ENCODE data around the gene CRP. TPM values are rescaled to one million over a fixed set of nuclear protein-coding genes. Genes with fewer than 3 reads are reported as not detected.
A peak's percentile ranks its signal among the peaks of the same experiment; 100 is the strongest.

The CRP gene
- total RNA-seq (2014; rRNA removed), result not detected in 2 replicates
- Bru-seq, nascent RNA, result percentile 16 among the genes with signal in this experiment
- not detected for BruChase-seq, experiment 1, labeled RNA remaining after a 6-hour chase
- BruChase-seq, experiment 2, labeled RNA remaining after a 2-hour chase, result not detected
- long read RNA-seq, result 0 reads

GRCh38 chr1:159714529-159714928, at the start of gene CRP:
TSS of gene CRP (minus strand) at chr1:159714589. CDS start at chr1:159714485, 104 bp downstream.
- no peak within 1 kb of the TSS for H2AFZ ChIP-seq (ENCODE audit: low read length)
- no peak within 1 kb of the TSS for H3K9ac ChIP-seq (ENCODE audit: low read length)
- H3K4me3 ChIP-seq (ENCODE audit: low read length), result no peak within 1 kb of the TSS
- TF ChIP-seq CTCF (conservative IDR thresholded peaks at IDR 0.05; ENCODE audit: low read depth, low read length) (no peak), EZH2 (IDR thresholded peaks at IDR 0.05; ENCODE audit: low read length, unreplicated experiment) (no peak), EZH2phosphoT487 (IDR thresholded peaks at IDR 0.05; ENCODE audit: borderline replicate concordance, low read length) (no peak)
- H3K4me1 ChIP-seq (ENCODE audit: insufficient read depth, low read length), result no peaks in the 10 kb centered on the region
- intact Hi-C loops (cut with micrococcal nuclease), result no loop called here
- H4K20me1 ChIP-seq (ENCODE audit: low read length), result no peaks in the 10 kb centered on the region
- H3F3A ChIP-seq (ENCODE audit: low read length, unreplicated experiment), result no peaks in the 10 kb centered on the region
- no peak within 1 kb of the TSS for H3K4me2 ChIP-seq (ENCODE audit: low read length)
- H3K27ac ChIP-seq (ENCODE audit: low read length), result no peak within 1 kb of the TSS
- CTCF ChIA-PET, result no interaction called here
- H3K27me3 ChIP-seq (ENCODE audit: low read length), result peaks cover 31% of the 10 kb centered on the region
- ATAC-seq (no peak), DNase-seq (no peak)
- no TSS peak for BruUV-seq (replicated peaks)
- H3K9me2 ChIP-seq (replicated peaks; ENCODE audit: low read length), result no peaks in the 10 kb centered on the region
- H3K79me2 ChIP-seq (ENCODE audit: low read length), result no peaks in the 10 kb centered on the region
- no peaks in the 10 kb centered on the region for H3K9me3 ChIP-seq (ENCODE audit: low read length)
- H3K36me3 ChIP-seq (ENCODE audit: low read depth, low read length), result no peaks in the 10 kb centered on the region
- POLR2A ChIA-PET (ENCODE audit: unreplicated experiment), result no interaction called here

- no peaks in the 10 kb centered on the region for H3K79me2 ChIP-seq (ENCODE audit: low read length)
- no peaks in the 10 kb centered on the region for H3K9me3 ChIP-seq (ENCODE audit: low read length)
- DNase-seq, result no peak
- 0 out of 2 replicates have a peak, but pooled peaks cover 3% of the 10 kb centered on the region for H4K20me1 ChIP-seq (ENCODE audit: low read length)
- TF ChIP-seq CTCF (conservative IDR thresholded peaks at IDR 0.05; ENCODE audit: low read depth, low read length) (no peak), EZH2phosphoT487 (IDR thresholded peaks at IDR 0.05; ENCODE audit: borderline replicate concordance, low read length) (no peak), EZH2 (IDR thresholded peaks at IDR 0.05; ENCODE audit: low read length, unreplicated experiment) (no peak)
- no peaks in the 10 kb centered on the region for H3K9me2 ChIP-seq (replicated peaks; ENCODE audit: low read length)
- ChIA-PET CTCF (no interaction called here), POLR2A (ENCODE audit: unreplicated experiment) (no interaction called here)
- BruUV-seq (replicated peaks), result no TSS peak
- no peaks in the 10 kb centered on the region for H3K36me3 ChIP-seq (ENCODE audit: low read depth, low read length)
- H3K4me2 ChIP-seq (ENCODE audit: low read length), result no peak overlapping the region
- no peak for ATAC-seq
- no peak overlapping the region for H3K9ac ChIP-seq (ENCODE audit: low read length)
- intact Hi-C loops (cut with micrococcal nuclease), result no loop called here
- H2AFZ ChIP-seq (ENCODE audit: low read length), result no peak overlapping the region
- H3K4me1 ChIP-seq (ENCODE audit: insufficient read depth, low read length), result no peaks in the 10 kb centered on the region
- H3F3A ChIP-seq (ENCODE audit: low read length, unreplicated experiment), result no peaks in the 10 kb centered on the region
- no peak overlapping the region for H3K27ac ChIP-seq (ENCODE audit: low read length)
- H3K4me3 ChIP-seq (ENCODE audit: low read length), result no peak overlapping the region
- peaks cover 43% of the 10 kb centered on the region for H3K27me3 ChIP-seq (ENCODE audit: low read length)
Observed at GRCh38 chr1:159763686-159764085, 49.3 kb upstream of the CRP start.

GRCh38 chr1:159756397-159756796, 42.0 kb upstream of the CRP start:
- no peaks in the 10 kb centered on the region for H3K36me3 ChIP-seq (ENCODE audit: low read depth, low read length)
- no peak overlapping the region for H3K9ac ChIP-seq (ENCODE audit: low read length)
- peaks cover 71% of the 10 kb centered on the region for H3K27me3 ChIP-seq (ENCODE audit: low read length)
- no TSS peak for BruUV-seq (replicated peaks)
- H3K4me3 ChIP-seq (ENCODE audit: low read length), result no peak overlapping the region
- no peaks in the 10 kb centered on the region for H4K20me1 ChIP-seq (ENCODE audit: low read length)
- H3K4me1 ChIP-seq (ENCODE audit: insufficient read depth, low read length), result no peaks in the 10 kb centered on the region
- no peak for DNase-seq
- ChIA-PET CTCF (no interaction called here), POLR2A (ENCODE audit: unreplicated experiment) (no interaction called here)
- H3K4me2 ChIP-seq (ENCODE audit: low read length), result no peak overlapping the region
- intact Hi-C loops (cut with micrococcal nuclease), result no loop called here
- no peak for ATAC-seq
- H3K9me2 ChIP-seq (replicated peaks; ENCODE audit: low read length), result no peaks in the 10 kb centered on the region
- no peaks in the 10 kb centered on the region for H3K79me2 ChIP-seq (ENCODE audit: low read length)
- H3F3A ChIP-seq (ENCODE audit: low read length, unreplicated experiment), result no peaks in the 10 kb centered on the region
- TF ChIP-seq EZH2 (IDR thresholded peaks at IDR 0.05; ENCODE audit: low read length, unreplicated experiment) (no peak), EZH2phosphoT487 (IDR thresholded peaks at IDR 0.05; ENCODE audit: borderline replicate concordance, low read length) (no peak), CTCF (conservative IDR thresholded peaks at IDR 0.05; ENCODE audit: low read depth, low read length) (no peak)
- no peaks in the 10 kb centered on the region for H3K9me3 ChIP-seq (ENCODE audit: low read length)
- H2AFZ ChIP-seq (ENCODE audit: low read length), result no peak overlapping the region
- no peak overlapping the region for H3K27ac ChIP-seq (ENCODE audit: low read length)
